PFSK-1 (cell line): ENCODE results near the gene PSME2.

ENCODE experiments used
- POLR2AphosphoS5 ChIP-seq: IDR thresholded peaks from 2 replicates; pipeline ENCODE4 v1.6.1; 2012; ENCODE audit warnings: low read depth, mild to moderate bottlenecking, control low read depth, low read length, moderate library complexity
- TAF1 ChIP-seq: IDR thresholded peaks from 2 replicates; pipeline ENCODE4 v1.6.1; 2012; ENCODE audit warnings: low read length, control low read depth, borderline replicate concordance; ENCODE audit not compliant: insufficient read depth
- TF ChIP-seq, protein P1 (sequence below), 2 experiments: IDR thresholded peaks; 2 replicates each; pipeline versions ENCODE4 v1.6.1 to v1.8.0; 2011 to 2012; ENCODE audit warnings: low read depth in 2 of 2, low read length in 2 of 2, control low read depth in 1 of 2, inconsistent platforms in 1 of 2, mild to moderate bottlenecking in 1 of 2, moderate library complexity in 1 of 2; ENCODE audit not compliant: insufficient read depth in 1 of 2

DNA sequence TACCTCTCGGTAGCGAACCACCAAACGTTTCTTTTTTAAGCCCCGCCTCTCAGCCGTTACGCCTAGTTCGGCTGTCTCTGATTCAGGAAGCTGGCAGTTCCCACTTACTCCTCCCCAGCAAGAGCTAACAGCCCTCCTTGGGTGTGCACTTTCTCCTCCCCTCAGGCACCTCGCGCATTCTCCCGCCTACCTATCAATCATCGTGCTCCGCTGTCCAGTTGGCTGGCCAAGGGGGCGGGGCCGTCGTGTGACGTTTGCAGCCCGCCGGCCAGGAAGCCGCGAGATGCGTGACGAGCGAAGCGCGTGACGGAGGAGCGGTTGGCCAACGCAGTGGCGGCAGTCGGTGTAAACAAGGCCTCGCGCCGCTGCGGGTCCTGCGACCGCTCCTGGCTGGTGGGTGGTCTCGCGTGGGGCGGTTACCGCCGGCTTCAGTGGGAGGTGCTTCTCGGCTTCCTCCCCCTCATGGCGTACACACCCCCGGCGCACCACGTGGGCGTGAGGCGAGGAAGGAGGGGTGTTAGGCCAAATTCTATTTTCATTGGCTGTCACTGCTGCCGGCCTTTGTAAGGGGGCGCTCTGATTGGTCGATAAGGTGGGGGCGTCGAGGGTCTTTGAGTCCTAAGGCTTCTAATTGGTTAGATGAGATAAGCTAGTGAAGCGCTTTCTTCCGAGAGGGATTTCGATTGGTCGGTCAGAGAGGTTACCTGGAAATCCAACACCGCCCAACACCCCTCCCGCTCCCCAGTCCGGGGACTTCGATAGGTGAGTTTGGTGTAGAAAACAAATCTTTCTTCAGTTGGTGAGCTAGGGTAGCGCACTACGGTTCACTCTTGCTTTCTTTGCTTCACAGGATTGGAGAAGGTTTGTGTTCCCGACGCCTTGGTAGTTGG is 31.6 kb downstream of the PSME2 start, which contains the start of the genes DCAF11 and NRL:
- peak; percentile 38 for TF ChIP-seq POLR2AphosphoS5
- no peak for TF ChIP-seq TAF1
- TF ChIP-seq, protein P1, sequence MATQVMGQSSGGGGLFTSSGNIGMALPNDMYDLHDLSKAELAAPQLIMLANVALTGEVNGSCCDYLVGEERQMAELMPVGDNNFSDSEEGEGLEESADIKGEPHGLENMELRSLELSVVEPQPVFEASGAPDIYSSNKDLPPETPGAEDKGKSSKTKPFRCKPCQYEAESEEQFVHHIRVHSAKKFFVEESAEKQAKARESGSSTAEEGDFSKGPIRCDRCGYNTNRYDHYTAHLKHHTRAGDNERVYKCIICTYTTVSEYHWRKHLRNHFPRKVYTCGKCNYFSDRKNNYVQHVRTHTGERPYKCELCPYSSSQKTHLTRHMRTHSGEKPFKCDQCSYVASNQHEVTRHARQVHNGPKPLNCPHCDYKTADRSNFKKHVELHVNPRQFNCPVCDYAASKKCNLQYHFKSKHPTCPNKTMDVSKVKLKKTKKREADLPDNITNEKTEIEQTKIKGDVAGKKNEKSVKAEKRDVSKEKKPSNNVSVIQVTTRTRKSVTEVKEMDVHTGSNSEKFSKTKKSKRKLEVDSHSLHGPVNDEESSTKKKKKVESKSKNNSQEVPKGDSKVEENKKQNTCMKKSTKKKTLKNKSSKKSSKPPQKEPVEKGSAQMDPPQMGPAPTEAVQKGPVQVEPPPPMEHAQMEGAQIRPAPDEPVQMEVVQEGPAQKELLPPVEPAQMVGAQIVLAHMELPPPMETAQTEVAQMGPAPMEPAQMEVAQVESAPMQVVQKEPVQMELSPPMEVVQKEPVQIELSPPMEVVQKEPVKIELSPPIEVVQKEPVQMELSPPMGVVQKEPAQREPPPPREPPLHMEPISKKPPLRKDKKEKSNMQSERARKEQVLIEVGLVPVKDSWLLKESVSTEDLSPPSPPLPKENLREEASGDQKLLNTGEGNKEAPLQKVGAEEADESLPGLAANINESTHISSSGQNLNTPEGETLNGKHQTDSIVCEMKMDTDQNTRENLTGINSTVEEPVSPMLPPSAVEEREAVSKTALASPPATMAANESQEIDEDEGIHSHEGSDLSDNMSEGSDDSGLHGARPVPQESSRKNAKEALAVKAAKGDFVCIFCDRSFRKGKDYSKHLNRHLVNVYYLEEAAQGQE (IDR thresholded peaks at IDR 0.05; ENCODE audit: insufficient read depth in 1 of 2, low read depth in 2 of 2, low read length in 2 of 2) = no peak
